ENCODE results near the gene VAT1. TPM values are rescaled to one million over a fixed set of nuclear protein-coding genes. Genes with fewer than 3 reads are reported as not detected.

Gene VAT1
- total RNA-seq, 1 donor = 207 TPM

DNA sequence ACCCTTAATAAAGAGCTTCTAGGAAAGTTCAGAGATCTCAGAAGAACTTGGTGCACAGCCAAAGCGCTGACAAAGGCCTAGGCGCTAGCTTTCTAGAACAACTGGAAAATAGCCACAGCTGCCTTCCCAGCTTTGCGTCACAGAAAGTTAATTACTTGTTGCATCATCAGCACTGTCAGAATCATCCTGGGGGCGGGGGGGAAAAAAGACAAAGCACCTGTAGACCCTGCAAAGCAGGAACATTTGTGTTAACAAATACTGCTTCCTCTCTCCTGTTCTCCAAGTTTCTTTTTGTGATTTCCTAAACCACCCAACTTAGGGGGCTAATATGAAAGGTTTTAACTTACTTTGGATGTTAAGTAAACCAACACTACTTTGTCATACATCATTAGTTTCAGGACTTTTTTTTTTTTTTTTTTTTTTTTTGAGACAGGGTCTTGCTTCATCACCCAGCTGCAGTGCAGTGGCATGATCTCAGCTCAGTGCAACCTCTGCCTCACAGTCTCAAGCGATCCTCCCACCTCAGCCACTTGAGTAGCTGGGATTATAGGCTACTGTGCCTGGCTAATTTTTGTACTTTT lies 53.1 kb downstream of the VAT1 start:
- peak; percentile 66 for DNase-seq (ENCODE audit: low read depth)
- H3K4me3 ChIP-seq (ENCODE audit: low read depth, low read length) = no peak overlapping the region
- TF ChIP-seq, protein P1, sequence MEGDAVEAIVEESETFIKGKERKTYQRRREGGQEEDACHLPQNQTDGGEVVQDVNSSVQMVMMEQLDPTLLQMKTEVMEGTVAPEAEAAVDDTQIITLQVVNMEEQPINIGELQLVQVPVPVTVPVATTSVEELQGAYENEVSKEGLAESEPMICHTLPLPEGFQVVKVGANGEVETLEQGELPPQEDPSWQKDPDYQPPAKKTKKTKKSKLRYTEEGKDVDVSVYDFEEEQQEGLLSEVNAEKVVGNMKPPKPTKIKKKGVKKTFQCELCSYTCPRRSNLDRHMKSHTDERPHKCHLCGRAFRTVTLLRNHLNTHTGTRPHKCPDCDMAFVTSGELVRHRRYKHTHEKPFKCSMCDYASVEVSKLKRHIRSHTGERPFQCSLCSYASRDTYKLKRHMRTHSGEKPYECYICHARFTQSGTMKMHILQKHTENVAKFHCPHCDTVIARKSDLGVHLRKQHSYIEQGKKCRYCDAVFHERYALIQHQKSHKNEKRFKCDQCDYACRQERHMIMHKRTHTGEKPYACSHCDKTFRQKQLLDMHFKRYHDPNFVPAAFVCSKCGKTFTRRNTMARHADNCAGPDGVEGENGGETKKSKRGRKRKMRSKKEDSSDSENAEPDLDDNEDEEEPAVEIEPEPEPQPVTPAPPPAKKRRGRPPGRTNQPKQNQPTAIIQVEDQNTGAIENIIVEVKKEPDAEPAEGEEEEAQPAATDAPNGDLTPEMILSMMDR (IDR thresholded peaks at IDR 0.05; ENCODE audit: insufficient read depth, low read depth, low read length) = no peak

DNA sequence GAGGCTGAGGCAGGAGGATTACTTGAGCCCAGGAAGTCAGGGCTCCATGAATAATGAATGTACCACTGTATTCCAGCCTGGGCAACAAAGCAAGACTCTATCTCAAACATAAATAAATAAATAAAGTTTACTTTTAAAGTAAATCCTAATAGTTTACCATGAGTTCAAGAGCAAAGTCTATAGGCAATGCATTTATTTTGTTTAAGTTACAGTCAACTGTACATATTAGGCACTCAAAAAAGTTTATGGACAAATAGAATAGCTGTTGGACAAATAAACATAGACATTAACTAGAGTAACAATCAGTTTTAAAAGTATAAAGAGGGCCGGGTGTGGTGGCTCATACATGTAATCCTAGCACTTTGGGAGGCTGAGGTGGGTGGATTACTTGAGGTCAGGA lies 54.3 kb downstream of the VAT1 start:
- TF ChIP-seq, protein P1 (IDR thresholded peaks at IDR 0.05; ENCODE audit: insufficient read depth, low read depth, low read length) = no peak
- no peak for DNase-seq (ENCODE audit: low read depth)
- H3K4me3 ChIP-seq (ENCODE audit: low read depth, low read length) = no peak overlapping the region

Other genes with a start within 250 kb of the VAT1 start
- 52.2 and 53.1 TPM in 2 replicates for gene VPS25, start 248.9 kb downstream of the VAT1 start, total RNA-seq
- 1.3 and 3.9 TPM in 2 replicates for gene WNK4, start 241.8 kb downstream of the VAT1 start, total RNA-seq
- gene COA3, start 223.7 kb downstream of the VAT1 start, total RNA-seq = 52.2 and 66.4 TPM in 2 replicates
- gene CNTD1, start 223.5 kb downstream of the VAT1 start, total RNA-seq = 0.32 TPM in 1 of 2 replicates, not detected in the other
- 70.2 and 90.2 TPM in 2 replicates for gene BECN1, start 198.1 kb downstream of the VAT1 start, total RNA-seq
- gene PSME3, start 189.0 kb downstream of the VAT1 start, total RNA-seq = 102 and 130 TPM in 2 replicates
- 0.43 and 0.64 TPM in 2 replicates for gene AOC2, start 177.8 kb downstream of the VAT1 start, total RNA-seq
- gene AOC3, start 171.2 kb downstream of the VAT1 start, total RNA-seq = under 0.01 and 0.32 TPM in 2 replicates
- gene G6PC1, start 121.6 kb downstream of the VAT1 start, total RNA-seq = not detected in 2 replicates
- gene AARSD1, start 57.9 kb downstream of the VAT1 start, total RNA-seq = 16.0 and 16.8 TPM in 2 replicates
- gene PTGES3L, start 42.3 kb downstream of the VAT1 start, total RNA-seq = 1.3 TPM in 2 replicates
- 9.3 and 11.2 TPM in 2 replicates for gene RUNDC1, start 41.8 kb downstream of the VAT1 start, total RNA-seq
- 1,005 and 1,254 TPM in 2 replicates for gene RPL27, start 24.0 kb downstream of the VAT1 start, total RNA-seq
- 31.5 and 34.5 TPM in 2 replicates for gene IFI35, start 15.6 kb downstream of the VAT1 start, total RNA-seq
- gene RND2, start 2.8 kb upstream of the VAT1 start, total RNA-seq = 0.97 and 1.3 TPM in 2 replicates
- gene BRCA1, start 103.0 kb upstream of the VAT1 start, total RNA-seq = 11.9 and 16.8 TPM in 2 replicates
- 79.9 and 135 TPM in 2 replicates for gene NBR1, start 148.8 kb upstream of the VAT1 start, total RNA-seq
- 11.0 and 11.7 TPM in 2 replicates for gene TMEM106A, start 189.5 kb upstream of the VAT1 start, total RNA-seq
- not detected in 2 replicates for gene CCDC200, start 206.2 kb upstream of the VAT1 start, total RNA-seq
- not detected in 2 replicates for gene RNU2-1, start 211.6 kb upstream of the VAT1 start, total RNA-seq

All from fibroblast of villous mesenchyme (primary cell).